ENCODE data around the gene CD300A.

CD300A gene

DNA sequence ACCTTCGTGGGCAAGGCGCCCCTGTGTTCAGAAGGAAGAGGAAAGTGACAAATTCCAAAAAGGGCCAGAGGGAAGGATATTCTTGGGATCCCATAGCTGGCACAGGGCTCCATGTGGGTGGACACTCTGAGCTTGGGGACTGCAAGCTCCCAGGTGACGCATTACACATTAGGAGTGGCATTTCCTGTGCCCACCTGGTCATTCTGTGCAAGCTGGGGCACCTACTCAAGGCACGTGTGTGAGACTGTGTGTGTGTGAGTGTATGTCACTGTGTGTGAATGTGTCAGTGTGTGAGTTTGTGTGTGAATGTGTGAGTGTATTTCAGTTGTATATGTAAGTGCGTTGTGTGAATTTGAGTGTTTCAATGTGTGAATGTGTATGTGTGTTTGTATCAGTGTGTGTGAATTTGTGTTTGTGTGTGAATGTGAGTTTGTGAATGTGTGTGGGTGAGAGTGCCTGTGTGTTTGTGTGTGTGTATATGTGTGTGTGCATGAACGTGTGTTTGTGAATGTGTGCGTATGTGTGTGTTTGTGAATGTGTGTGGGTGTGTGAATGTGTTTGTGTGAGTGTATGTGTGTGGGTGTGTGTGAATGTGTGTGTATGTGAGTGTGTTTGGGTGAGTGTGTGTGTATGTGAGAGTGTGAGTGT lies 1.6 kb upstream of the CD300A start:
- H3K36me3 ChIP-seq: no peaks in the 10 kb centered on the region
- no peak for DNase-seq
- H3K27ac ChIP-seq: no peak overlapping the region
- peaks cover 0 to 30% of the 10 kb centered on the region in 2 donors for H3K27me3 ChIP-seq
- no peaks in the 10 kb centered on the region for H3K4me1 ChIP-seq
- H3K9me3 ChIP-seq: no peaks in the 10 kb centered on the region
- intact Hi-C loops (cut with DNase I; ENCODE audit: low total_unique reads): no loop called here
- TF ChIP-seq, protein P1, sequence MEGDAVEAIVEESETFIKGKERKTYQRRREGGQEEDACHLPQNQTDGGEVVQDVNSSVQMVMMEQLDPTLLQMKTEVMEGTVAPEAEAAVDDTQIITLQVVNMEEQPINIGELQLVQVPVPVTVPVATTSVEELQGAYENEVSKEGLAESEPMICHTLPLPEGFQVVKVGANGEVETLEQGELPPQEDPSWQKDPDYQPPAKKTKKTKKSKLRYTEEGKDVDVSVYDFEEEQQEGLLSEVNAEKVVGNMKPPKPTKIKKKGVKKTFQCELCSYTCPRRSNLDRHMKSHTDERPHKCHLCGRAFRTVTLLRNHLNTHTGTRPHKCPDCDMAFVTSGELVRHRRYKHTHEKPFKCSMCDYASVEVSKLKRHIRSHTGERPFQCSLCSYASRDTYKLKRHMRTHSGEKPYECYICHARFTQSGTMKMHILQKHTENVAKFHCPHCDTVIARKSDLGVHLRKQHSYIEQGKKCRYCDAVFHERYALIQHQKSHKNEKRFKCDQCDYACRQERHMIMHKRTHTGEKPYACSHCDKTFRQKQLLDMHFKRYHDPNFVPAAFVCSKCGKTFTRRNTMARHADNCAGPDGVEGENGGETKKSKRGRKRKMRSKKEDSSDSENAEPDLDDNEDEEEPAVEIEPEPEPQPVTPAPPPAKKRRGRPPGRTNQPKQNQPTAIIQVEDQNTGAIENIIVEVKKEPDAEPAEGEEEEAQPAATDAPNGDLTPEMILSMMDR (IDR thresholded peaks at IDR 0.05): no peak
- H3K4me3 ChIP-seq: no peak overlapping the region

- H3K27ac ChIP-seq: no peak overlapping the region
- TF ChIP-seq, protein P1 (IDR thresholded peaks at IDR 0.05): no peak
- no peaks in the 10 kb centered on the region for H3K9me3 ChIP-seq
- intact Hi-C loops (cut with DNase I; ENCODE audit: low total_unique reads): no loop called here
- H3K36me3 ChIP-seq: no peaks in the 10 kb centered on the region
- no peaks in the 10 kb centered on the region for H3K4me1 ChIP-seq
- no peak for DNase-seq
- H3K4me3 ChIP-seq: no peak overlapping the region
- peaks cover 0 to 33% of the 10 kb centered on the region in 2 donors for H3K27me3 ChIP-seq
Observed at GRCh38 chr17:74465378-74466110, 890 bp upstream of the CD300A start.

DNA sequence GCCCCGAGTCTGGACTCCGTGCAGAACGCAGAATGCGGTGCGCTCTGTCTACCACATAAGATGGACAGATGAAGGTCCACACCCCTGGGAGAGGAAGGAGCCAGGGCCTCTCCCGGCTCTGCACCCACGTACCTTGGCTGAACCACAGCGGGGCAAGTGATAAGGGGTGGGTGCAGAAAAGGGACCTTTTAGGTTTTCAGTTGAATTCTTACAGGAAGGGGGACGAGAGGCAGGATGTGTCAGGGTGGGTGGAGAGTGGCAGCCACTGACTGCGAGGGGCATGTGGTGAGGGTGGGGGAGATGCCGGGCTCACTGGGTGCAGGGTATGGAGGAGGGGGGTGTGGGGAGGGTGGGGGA lies 372 bp downstream of the CD300A start:
- Histone ChIP-seq H3K36me3 (no peaks in the 10 kb centered on the region), H3K4me1 (no peaks in the 10 kb centered on the region), H3K4me3 (peak overlapping the region; percentile 30 to 37), H3K9me3 (no peaks in the 10 kb centered on the region), H3K27me3 (peaks cover 0 to 37% of the 10 kb centered on the region in 2 donors), H3K27ac (no peak overlapping the region)
- no peak for DNase-seq
- TF ChIP-seq, protein P1 (IDR thresholded peaks at IDR 0.05): no peak
- intact Hi-C loops (cut with DNase I; ENCODE audit: low total_unique reads): no loop called here

DNA sequence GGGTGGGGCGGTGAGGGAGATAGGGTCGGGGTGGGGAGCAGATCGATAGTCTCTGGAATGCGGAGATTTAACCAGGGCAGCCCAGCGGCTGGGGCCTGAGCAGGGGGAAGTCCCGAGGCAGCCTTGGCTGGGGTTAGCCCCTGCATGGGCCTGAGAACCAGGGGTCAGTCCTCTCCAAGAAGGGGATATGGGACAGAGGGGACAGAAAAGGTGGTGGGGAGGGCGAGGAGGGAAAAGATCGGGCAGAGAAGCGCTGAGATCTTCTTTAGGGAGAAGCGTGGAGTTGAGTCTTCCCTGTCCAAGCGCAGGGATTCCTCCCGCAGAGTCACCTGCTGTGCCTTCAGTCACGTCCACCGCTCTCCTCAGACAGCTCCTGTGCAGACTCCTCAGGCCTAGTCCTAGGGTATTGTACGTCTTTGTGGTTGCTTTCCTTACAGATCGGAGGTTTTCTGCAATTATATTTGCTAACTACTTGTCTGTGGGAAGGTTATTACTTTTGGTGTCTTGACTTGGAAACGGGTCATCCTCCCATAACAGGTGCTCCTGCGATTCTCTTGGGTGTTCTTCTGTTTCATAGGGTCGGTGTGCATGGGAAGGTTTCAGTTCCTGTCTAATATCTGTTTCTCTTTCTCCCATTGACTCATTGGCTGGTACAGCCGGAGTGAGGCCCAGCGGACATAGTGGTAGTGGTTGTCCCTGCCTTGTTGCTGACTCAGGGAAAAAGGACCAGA lies 952 bp downstream of the CD300A start:
- Histone ChIP-seq H3K36me3 (no peaks in the 10 kb centered on the region), H3K27me3 (peaks cover 0 to 43% of the 10 kb centered on the region in 2 donors), H3K27ac (no peak overlapping the region), H3K4me3 (peak overlapping the region; percentile 30 to 37), H3K4me1 (no peaks in the 10 kb centered on the region), H3K9me3 (no peaks in the 10 kb centered on the region)
- intact Hi-C loops (cut with DNase I; ENCODE audit: low total_unique reads): no loop called here
- TF ChIP-seq, protein P1 (IDR thresholded peaks at IDR 0.05): no peak
- no peak for DNase-seq

DNA sequence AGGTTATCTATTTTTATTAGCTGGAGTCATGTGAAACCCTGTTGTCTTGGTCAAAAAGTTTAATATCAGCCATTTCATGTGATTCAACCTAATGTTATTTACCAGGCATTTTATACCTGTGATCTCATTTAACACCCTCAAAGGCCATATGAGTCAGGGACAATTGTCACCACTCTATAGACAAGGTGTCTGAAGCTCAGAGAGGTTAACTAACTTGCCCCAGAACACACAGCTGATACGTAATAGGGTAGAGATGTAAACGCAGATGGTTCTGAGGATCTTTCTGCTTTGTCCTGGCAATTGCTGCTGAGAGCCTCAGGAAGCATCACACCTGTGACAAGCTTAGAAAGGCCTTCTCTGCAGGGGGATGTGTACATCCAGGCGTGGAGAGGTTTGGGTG lies 4.9 kb downstream of the CD300A start:
- Histone ChIP-seq H3K9me3 (peaks cover 0 to 10% (median 7%) of the 10 kb centered on the region in 3 donors), H3K36me3 (no peaks in the 10 kb centered on the region), H3K4me1 (no peaks in the 10 kb centered on the region), H3K4me3 (no peak overlapping the region), H3K27ac (no peak overlapping the region), H3K27me3 (peaks cover 0 to 58% of the 10 kb centered on the region in 2 donors)
- intact Hi-C loops (cut with DNase I; ENCODE audit: low total_unique reads): no loop called here
- no peak for DNase-seq
- TF ChIP-seq, protein P1 (IDR thresholded peaks at IDR 0.05): no peak
